ENCODE data around the gene C8A.
A peak's percentile ranks its signal among the peaks of the same experiment; 100 is the strongest.

The C8A gene

GRCh38 chr1:56854521-56855099, at the start of gene C8A:
C8A (plus strand) TSS chr1:56854797; CDS start chr1:56854902, 105 bp downstream.
- no peak for DNase-seq (ENCODE audit: low read depth in 2 of 2)

DNA sequence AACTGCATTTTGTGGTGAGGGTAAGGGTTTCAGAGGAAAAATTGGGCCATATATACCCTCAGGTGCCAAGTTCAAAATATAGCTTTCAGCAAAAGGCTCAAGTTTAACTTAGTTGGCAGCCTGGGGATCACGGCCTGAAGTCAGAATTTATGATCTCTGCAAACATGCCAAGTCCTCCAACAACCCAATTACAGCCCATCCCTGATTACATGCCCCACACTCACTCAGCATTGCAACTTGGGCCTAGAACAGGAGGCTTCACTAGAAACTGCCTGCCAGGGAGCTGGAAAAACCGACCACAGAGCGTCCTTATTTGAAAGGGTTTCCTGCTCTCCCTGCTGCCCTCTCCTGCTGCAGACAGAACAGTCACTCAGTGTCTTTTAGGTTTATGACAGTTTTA, 47.8 kb upstream of the C8A start:
- DNase-seq (ENCODE audit: low read depth in 2 of 2) = no peak

- no peak for DNase-seq (ENCODE audit: low read depth in 2 of 2)
Observed at GRCh38 chr1:56808410-56808809, 46.2 kb upstream of the C8A start.

DNA sequence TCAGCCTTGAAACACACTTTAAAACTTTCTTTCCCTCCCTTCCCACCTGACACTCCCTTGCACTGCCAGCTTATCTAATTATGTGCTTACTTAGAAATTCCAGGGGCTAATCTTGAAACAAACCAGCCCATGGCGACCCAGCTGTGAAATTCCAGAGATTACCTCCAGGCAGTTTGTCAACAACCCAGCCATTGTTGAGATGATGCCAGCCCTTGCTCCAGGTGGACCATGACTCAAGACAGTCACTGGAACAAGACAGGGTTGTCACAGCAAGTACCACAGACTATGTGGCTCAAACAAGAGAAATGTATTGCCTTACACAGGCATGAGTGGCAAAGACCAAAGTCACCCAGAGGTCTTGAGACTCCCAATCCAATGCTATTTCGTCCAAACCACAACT, 43.3 kb upstream of the C8A start:
- no peak for DNase-seq (ENCODE audit: low read depth in 2 of 2)

GRCh38 chr1:56814205-56814604, 40.4 kb upstream of the C8A start:
- no peak for DNase-seq (ENCODE audit: low read depth in 2 of 2)

DNA sequence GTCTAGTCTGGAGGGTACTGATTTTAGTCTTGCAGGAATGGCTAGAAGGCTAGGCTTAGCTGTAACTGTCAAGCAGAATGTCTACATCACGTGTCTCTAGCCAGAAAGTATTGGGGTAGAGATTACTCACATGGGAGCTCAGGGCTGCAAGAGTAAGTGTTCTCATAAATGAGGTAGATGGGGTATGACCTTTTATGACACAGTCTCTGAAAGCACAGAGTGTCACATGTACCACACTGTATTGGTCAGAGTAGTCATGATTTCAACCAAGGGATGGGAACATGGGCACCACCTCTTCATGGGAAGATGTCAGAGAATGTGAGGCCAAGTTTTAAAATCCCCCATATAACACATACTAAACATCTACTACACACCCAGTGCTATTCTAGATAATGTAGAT, 38.3 kb upstream of the C8A start:
- DNase-seq (ENCODE audit: low read depth in 2 of 2) = no peak

GRCh38 chr1:56816909-56817308, 37.7 kb upstream of the C8A start:
- DNase-seq (ENCODE audit: low read depth in 2 of 2) = no peak

GRCh38 chr1:56817716-56818463, 36.7 kb upstream of the C8A start:
- no peak for DNase-seq (ENCODE audit: low read depth in 2 of 2)

- DNase-seq (ENCODE audit: low read depth in 2 of 2) = no peak
Observed at GRCh38 chr1:56819387-56819899, 35.2 kb upstream of the C8A start, which contains the start of gene FYB2. FYB2 (minus strand) TSS chr1:56819404; CDS start chr1:56819290, 114 bp downstream.

DNA sequence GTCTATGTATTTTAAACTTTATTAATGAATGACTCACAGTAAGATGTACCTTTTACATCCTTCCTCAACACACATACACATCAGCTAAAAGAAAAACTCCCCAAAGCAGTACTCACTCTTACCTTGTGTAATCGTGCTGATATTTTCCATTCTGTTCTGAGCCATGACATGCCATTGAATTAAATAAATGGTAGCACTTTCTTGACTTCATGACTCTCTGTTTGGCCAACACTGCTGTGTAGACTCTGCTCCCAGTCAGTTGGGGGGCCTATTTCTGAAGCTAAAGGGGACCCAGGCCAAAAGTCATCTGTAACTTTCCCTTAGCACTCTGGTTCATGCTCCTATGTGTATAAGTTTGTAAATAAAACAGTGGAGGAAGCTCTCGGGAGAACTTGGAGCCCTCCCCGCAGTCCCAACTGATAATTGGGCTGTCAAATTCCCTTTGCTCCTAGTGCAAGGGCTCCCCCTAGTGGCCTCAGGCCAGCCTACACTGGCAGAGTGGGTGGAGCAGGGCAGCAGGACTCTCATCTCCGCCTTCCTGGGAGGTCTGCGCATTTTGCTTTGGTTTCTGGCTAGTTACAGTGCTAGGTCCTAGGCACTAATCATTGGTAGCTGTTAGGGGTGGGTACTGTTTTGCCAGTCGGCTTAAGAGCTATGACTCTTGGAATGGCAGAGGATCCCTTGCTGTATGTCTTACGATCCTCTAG, 33.7 kb upstream of the C8A start:
- DNase-seq (ENCODE audit: low read depth in 2 of 2) = peak; percentile 36 to 61

DNA sequence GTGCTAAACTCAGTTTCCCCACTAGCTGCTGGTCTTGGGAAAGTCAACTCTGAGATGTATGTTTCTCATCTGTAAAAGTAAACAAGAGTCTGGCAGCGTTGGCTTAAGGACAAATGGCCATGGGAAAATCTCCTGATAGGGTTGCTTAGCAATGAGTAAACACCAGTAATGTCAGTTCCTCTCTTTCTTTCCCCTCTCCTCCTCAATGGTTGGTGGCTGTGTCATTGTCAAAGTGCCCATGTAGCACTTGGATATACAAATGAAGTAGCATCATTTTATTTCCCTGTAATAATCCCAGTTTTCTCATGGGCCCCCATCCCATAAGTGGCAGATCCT, 33.2 kb upstream of the C8A start:
- DNase-seq (ENCODE audit: low read depth in 2 of 2) = no peak

DNA sequence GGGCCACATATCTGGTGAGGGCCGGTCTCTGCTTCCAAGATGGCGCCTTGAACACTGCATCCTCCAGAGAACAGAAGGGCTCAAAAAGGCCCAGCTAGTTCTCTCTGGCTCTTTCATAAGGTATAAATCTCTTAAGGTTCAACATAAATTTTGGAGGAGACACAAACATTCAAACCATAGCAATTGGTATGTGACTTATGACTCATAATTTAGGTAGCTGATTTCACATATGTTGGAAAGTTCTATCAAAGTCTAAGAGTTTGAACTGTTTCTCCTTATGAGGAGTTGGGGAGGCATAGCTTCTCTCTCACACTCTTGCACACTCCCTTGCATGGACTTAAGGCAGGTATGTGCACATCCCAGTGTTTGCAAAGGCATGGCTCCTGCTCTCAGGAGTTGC, 30.3 kb upstream of the C8A start:
- DNase-seq (ENCODE audit: low read depth in 2 of 2) = no peak

GRCh38 chr1:56824938-56825337, 29.7 kb upstream of the C8A start:
- no peak for DNase-seq (ENCODE audit: low read depth in 2 of 2)

DNA sequence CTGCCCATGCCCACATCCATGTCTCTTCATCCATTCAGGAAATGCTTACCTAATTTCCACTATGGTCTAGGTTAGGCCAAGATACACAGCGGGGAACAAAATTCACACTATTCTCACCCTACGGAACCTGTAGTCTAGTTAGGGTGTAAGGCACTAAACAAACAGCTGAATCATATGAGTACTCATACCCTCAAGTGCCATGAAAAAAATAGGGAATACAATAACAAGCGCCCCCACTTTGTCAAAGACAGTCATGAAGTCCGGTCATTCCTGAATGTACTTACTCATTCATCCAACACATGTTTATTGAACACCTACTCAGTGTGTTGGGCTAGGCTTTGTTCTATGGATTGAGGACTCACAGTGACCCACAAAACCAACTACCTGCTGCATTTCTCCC, 29.2 kb upstream of the C8A start:
- DNase-seq (ENCODE audit: low read depth in 2 of 2) = no peak

DNA sequence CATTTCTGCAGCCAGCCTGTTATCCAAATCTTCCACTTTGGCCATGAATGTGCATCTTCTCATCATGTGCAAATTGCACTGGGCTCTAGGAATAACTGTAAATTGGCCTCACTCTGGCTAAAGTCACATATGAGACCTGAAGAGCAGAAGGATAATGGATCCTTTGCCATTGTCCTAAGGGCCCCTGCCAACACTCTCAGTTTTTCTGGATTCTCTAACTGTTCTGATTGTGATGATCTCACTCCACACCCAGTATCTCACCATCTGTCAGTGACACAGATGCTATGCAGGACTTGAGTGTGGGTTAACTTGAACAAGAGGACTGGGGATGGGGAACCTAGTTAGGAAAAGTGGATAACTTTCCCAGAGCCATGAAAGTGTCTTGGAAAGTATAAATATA, 26.9 kb upstream of the C8A start:
- no peak for DNase-seq (ENCODE audit: low read depth in 2 of 2)

GRCh38 chr1:56830052-56830451, 24.5 kb upstream of the C8A start:
- no peak for DNase-seq (ENCODE audit: low read depth in 2 of 2)

GRCh38 chr1:56831871-56832693, 22.5 kb upstream of the C8A start:
- peak; percentile 46 to 59 for DNase-seq (ENCODE audit: low read depth in 2 of 2)

DNA sequence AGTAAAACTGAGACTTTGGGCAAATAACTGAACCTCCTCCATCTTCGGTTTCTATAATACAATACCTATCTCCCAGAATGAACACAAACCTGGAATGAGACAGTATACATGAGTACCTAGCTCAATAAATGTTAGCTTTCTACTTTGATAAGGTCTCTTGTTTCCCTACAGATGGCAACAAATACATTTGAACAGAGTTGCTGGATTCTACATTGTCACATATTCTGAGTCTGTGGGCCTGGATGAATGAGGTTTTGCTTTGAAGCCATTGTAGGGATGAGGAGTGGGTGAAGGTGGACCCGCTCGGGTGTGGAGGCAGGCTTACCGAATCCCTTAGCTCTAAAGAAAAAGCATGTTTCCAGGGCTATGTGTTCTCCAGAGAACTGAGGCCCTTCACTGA, 21.5 kb upstream of the C8A start:
- DNase-seq (ENCODE audit: low read depth in 2 of 2) = no peak

- no peak for DNase-seq (ENCODE audit: low read depth in 2 of 2)
Observed at GRCh38 chr1:56834137-56834900, 20.3 kb upstream of the C8A start.

DNA sequence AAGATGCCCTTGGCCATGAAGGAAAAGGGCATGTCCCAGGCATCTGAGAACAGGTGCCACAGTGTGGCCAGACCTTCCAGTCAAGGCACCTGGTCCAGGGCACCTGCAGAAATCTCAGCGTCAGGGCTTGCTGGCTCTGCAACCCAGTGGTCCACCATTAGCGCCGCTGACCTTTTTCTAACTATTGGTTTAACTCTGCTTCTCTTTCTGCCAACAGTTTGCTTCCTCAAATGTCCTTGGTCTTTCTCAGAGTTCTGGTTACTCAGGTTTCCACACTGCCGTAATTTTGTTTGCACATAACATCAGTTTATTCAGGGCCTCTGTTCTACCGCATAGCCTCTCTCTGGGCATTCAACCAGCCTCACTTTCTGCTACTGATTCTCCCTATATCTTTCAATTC, 18.9 kb upstream of the C8A start:
- DNase-seq (ENCODE audit: low read depth in 2 of 2) = no peak

- DNase-seq (ENCODE audit: low read depth in 2 of 2) = no peak
Observed at GRCh38 chr1:56836359-56836758, 18.2 kb upstream of the C8A start.

All from stimulated activated CD4-positive, alpha-beta T cell treated with anti-CD3 and anti-CD28 coated beads, Interleukin-1b, Interleukin-23, amount 100 ng/mL, for 4 hours (primary cell).